ENCODE results near the gene AIFM1.

AIFM1 gene

GRCh38 chrX:130086447-130087206, 79.0 kb downstream of the AIFM1 start:
- no peak for DNase-seq

GRCh38 chrX:130085551-130086446, 79.8 kb downstream of the AIFM1 start:
- no peak for DNase-seq

- DNase-seq: no peak
Observed at GRCh38 chrX:130084631-130085237, 80.9 kb downstream of the AIFM1 start.

- no peak for DNase-seq
Observed at GRCh38 chrX:130083656-130084382, 81.8 kb downstream of the AIFM1 start.

- DNase-seq: no peak
Observed at GRCh38 chrX:130083107-130083490, 82.5 kb downstream of the AIFM1 start.

- no peak for DNase-seq
Observed at GRCh38 chrX:130082244-130083106, 83.2 kb downstream of the AIFM1 start.

- DNase-seq: no peak
Observed at GRCh38 chrX:130081421-130082045, 84.1 kb downstream of the AIFM1 start.

- DNase-seq: no peak
Observed at GRCh38 chrX:130080791-130081367, 84.8 kb downstream of the AIFM1 start.

GRCh38 chrX:130079824-130080406, 85.7 kb downstream of the AIFM1 start:
- peak; percentile 44 for DNase-seq

All from NCI-H1105 treated with DMSO at 0.1 percent for 48 hours (cell line).